Heart left ventricle (tissue), 16 donors: ENCODE data around the gene AHCYL2. TPM values are rescaled to one million over a fixed set of nuclear protein-coding genes. Genes with fewer than 3 reads are reported as not detected.

Experiments used
- ATAC-seq, 4 donors: fragments of 200-7000 bp; cut with Tn5 transposase; one replicate each; pipeline ENCODE4 v1.9.1; 2020 to 2022; ENCODE audit warnings: moderate library complexity in 4 of 4, mild to moderate bottlenecking in 3 of 4, moderate number of reproducible peaks in 1 of 4
- DNase-seq, 5 donors: peaks; one replicate each; pipeline ENCODE4 v3.0.0-alpha.2; 2020
- H3K27ac ChIP-seq, 12 donors: fragments of 200-600 bp; sonication (generic) in 4 of 12; one replicate each; pipeline versions ENCODE4 v1.5.0 to v1.8.0; 2016 to 2022; ENCODE audit warnings: mild to moderate bottlenecking in 2 of 12
- H3K27me3 ChIP-seq, 9 donors: fragments of 200-600 bp; sonication (generic) in 2 of 9; one replicate each; pipeline versions ENCODE4 v1.5.1 to v1.8.0; 2016 to 2022; ENCODE audit warnings: mild to moderate bottlenecking in 3 of 9
- H3K36me3 ChIP-seq, 9 donors: fragments of 200-600 bp; sonication (generic) in 2 of 9; one replicate each; pipeline versions ENCODE4 v1.5.0 to v1.8.0; 2018 to 2022; ENCODE audit warnings: mild to moderate bottlenecking in 2 of 9
- H3K4me1 ChIP-seq, 12 donors: fragments of 200-600 bp; sonication (generic) in 4 of 12; one replicate each; pipeline versions ENCODE4 v1.5.0 to v1.8.0; 2016 to 2022; ENCODE audit warnings: mild to moderate bottlenecking in 3 of 12
- H3K4me3 ChIP-seq, 12 donors: fragments of 200-600 bp; sonication (generic) in 4 of 12; one replicate each; pipeline versions ENCODE4 v1.5.0 to v1.8.0; 2017 to 2022; ENCODE audit warnings: mild to moderate bottlenecking in 9 of 12, moderate library complexity in 4 of 12
- H3K9me3 ChIP-seq, 12 donors: fragments of 200-600 bp; sonication (generic) in 4 of 12; one replicate each; pipeline versions ENCODE4 v1.5.0 to v1.8.0; 2016 to 2022; ENCODE audit warnings: mild to moderate bottlenecking in 1 of 12
- CTCF ChIP-seq, 12 donors: fragments of 200-600 bp; sonication (generic) in 4 of 12; IDR thresholded peaks; one replicate each; pipeline versions ENCODE4 v1.5.0 to v1.8.0; 2018 to 2022; ENCODE audit warnings: antibody characterized with exemption in 12 of 12, mild to moderate bottlenecking in 5 of 12
- POLR2A ChIP-seq, 2 donors: fragments of 450-650 bp; IDR thresholded peaks; one replicate each; pipeline ENCODE4 v1.6.1; 2017; ENCODE audit warnings: antibody characterized with exemption in 2 of 2, mild to moderate bottlenecking in 2 of 2, moderate library complexity in 2 of 2
- WGBS, 4 donors: extraction: QIAGEN DNeasy Blood & Tissue Kit in 2 of 4; methylation state at CpG; one replicate each; pipeline versions ENCODE4 v1.1.5 to v1.1.7; 2013 to 2018; 5-methylcytosine and 5-hydroxymethylcytosine counted together
- intact Hi-C, 10 donors: fragments of 100-400 bp; cut with DNase I; formaldehyde crosslinking; loops; one replicate each; pipeline versions ENCODE4 v1.11.1 to v1.14.2; 2022
- polyA plus RNA-seq, 2 donors: library from polyadenylated mRNA; stranded (reverse); fragments of 200-250 nt; gene quantifications; one replicate each; pipeline ENCODE4 v1.2.3, GENCODE V29; 2013
- total RNA-seq, 9 donors: library from RNA; depleted of rRNA in 2 of 9; stranded (reverse); fragments of >200 nt in 2 of 9; fragmentation: NEBNext Ultra II Directional in 3 of 9; extraction: Animal tissue kit (Norgen Biotek cat#: 25700) in 3 of 9; gene quantifications; one replicate each; pipeline versions ENCODE4 v1.1.0 to v1.2.4, GENCODE V29; 2016 to 2023
- donor health status: ischemic (EF 13 %, LVEDD 7.1; RV severe dilation, severe dysfunction).
- donor health status: healthy with polysubstance abuse.
- donor health status: DM: no; HTN: yes; CAD: no.
- donor health status: DM: no; HTN: no; CAD: no.
- donor health status: ischemic (EF 25% LVEDD 6.9; RV normal size, moderate dysfunction).
- donor health status: ischemic (EF 25% LVEDD 5.7; RV mildly dilated, moderate dysfunction).
- donor health status: healthy.
- donor health status: DM: yes; HTN: yes; CAD: no.
- donor health status: ischemic (EF 35%, LVEDD 5.7; RV mildly dilated, moderate dysfunction).
- donor health status: nonischemic (EF 11% LVEDD 7.7; RV severe dilation, severe dysfunction).
- donor health status: DM: yes; HTN: yes; CAD: no.
- donor health status: PGD.
- donor health status: ischemic (EF 29% LVEDD 5.4; RV normal size, mild dysfunction).
- donor health status: nonischemic (EF 23%, LVEDD 6.1; RV moderate dilation, normal function).

Gene AHCYL2
- total and polyA plus RNA-seq, 11 donors: 1.3 to 7.6 (median 6.2) TPM

- Histone ChIP-seq H3K27me3 (no peaks in the 10 kb centered on the region), H3K4me3 (no peak overlapping the region), H3K27ac (no peak overlapping the region), H3K4me1 (peaks cover 0 to 4% (median 0%) of the 10 kb centered on the region in 12 donors), H3K9me3 (no peaks in the 10 kb centered on the region), H3K36me3 (no peaks in the 10 kb centered on the region)
- 80 to 92% (median 89%) methylated on average over 4 of the region's 4 CpGs for WGBS, 4 donors
- ATAC-seq (no peak), DNase-seq (no peak)
- intact Hi-C loops: no loop called here
- TF ChIP-seq POLR2A (IDR thresholded peaks at IDR 0.05): no peak
- TF ChIP-seq CTCF (IDR thresholded peaks at IDR 0.05): no peak
These were observed 27.1 kb upstream of the AHCYL2 start for GRCh38 chr7:129197771-129198170.

- H3K27ac ChIP-seq: no peak overlapping the region
- TF ChIP-seq CTCF (IDR thresholded peaks at IDR 0.05): no peak
- H3K36me3 ChIP-seq: no peaks in the 10 kb centered on the region
- H3K27me3 ChIP-seq: no peaks in the 10 kb centered on the region
- no peaks in the 10 kb centered on the region for H3K9me3 ChIP-seq
- H3K4me1 ChIP-seq: peaks cover 0 to 4% (median 0%) of the 10 kb centered on the region in 12 donors
- intact Hi-C loops: no loop called here
- H3K4me3 ChIP-seq: no peak overlapping the region
- DNase-seq (no peak), ATAC-seq (no peak)
- WGBS, 4 donors: 88 to 97% (median 95%) methylated on average over 4 of the region's 4 CpGs
These were observed 25.4 kb upstream of the AHCYL2 start for GRCh38 chr7:129199406-129199805.

GRCh38 chr7:129202058-129202777 is 22.6 kb upstream of the AHCYL2 start:
- WGBS, 4 donors: 76 to 84% (median 79%) methylated on average over 8 of the region's 8 CpGs
- Histone ChIP-seq H3K4me1 (peaks cover 0 to 4% (median 0%) of the 10 kb centered on the region in 12 donors), H3K27ac (no peak overlapping the region), H3K9me3 (no peaks in the 10 kb centered on the region), H3K4me3 (no peak overlapping the region), H3K27me3 (no peaks in the 10 kb centered on the region), H3K36me3 (peaks cover 0 to 17% (median 4%) of the 10 kb centered on the region in 9 donors)
- ATAC-seq: peak in 3 of 4 donors; percentile 29 to 71 (median 58)
- TF ChIP-seq POLR2A (IDR thresholded peaks at IDR 0.05): no peak
- no peak for TF ChIP-seq CTCF (IDR thresholded peaks at IDR 0.05)
- intact Hi-C loops: no loop called here
- DNase-seq: peak in 1 of 5 donors; percentile 51

- no peaks in the 10 kb centered on the region for H3K4me1 ChIP-seq
- peaks cover 0 to 20% (median 4%) of the 10 kb centered on the region in 9 donors for H3K36me3 ChIP-seq
- ATAC-seq: peak in 1 of 4 donors; percentile 27
- no peak for DNase-seq
- intact Hi-C loops: no loop called here
- H3K27ac ChIP-seq: no peak overlapping the region
- no peak overlapping the region for H3K4me3 ChIP-seq
- WGBS, 4 donors: 71 to 89% (median 84%) methylated on average over 11 to 14 of the region's 14 CpGs
- TF ChIP-seq CTCF (IDR thresholded peaks at IDR 0.05) (no peak), POLR2A (IDR thresholded peaks at IDR 0.05) (no peak)
- H3K27me3 ChIP-seq: no peaks in the 10 kb centered on the region
- H3K9me3 ChIP-seq: no peaks in the 10 kb centered on the region
These were observed 21.6 kb upstream of the AHCYL2 start for GRCh38 chr7:129203050-129203741.
